Naive thymus-derived CD4-positive, alpha-beta T cell (primary cell): Measurements from ENCODE around the gene CNTNAP4. TPM values are rescaled to one million over a fixed set of nuclear protein-coding genes. Genes with fewer than 3 reads are reported as not detected.

Source experiments
- ATAC-seq: fragments of 150-1000 bp; cut with Tn5 transposase; 2 replicates; pipeline ENCODE4 v1.10.0; 2021; ENCODE audit warnings: mild to moderate bottlenecking, moderate library complexity
- CTCF ChIA-PET: fragments of 350-600 bp; sonication (Branson Sonifier 250); formaldehyde crosslinking; loops from one replicate; lab custom pipeline; 2021; ENCODE audit warnings: antibody characterized with exemption; lab: Charles Lee
- POLR2A ChIA-PET: fragments of 350-600 bp; sonication (Branson Sonifier 250); formaldehyde crosslinking; loops from one replicate; lab custom pipeline; 2021; ENCODE audit warnings: antibody characterized with exemption, inconsistent platforms; lab: Charles Lee
- DNase-seq, 9 donors: peaks; one replicate each; pipeline versions ENCODE4 v3.0.0 to v3.0.0-alpha.2; 2020 to 2022; ENCODE audit warnings: mixed read lengths in 1 of 9
- H3K27ac ChIP-seq: one replicate; pipeline ENCODE4 v1.7.0; 2013; ENCODE audit warnings: mild to moderate bottlenecking, low read depth, low read length, moderate library complexity
- H3K27me3 ChIP-seq, 2 donors: one replicate each; pipeline ENCODE4 v1.7.0; 2013; ENCODE audit warnings: low read length in 2 of 2, mild to moderate bottlenecking in 2 of 2, moderate library complexity in 2 of 2; ENCODE audit not compliant: control insufficient read depth in 2 of 2, insufficient read depth in 2 of 2
- H3K36me3 ChIP-seq, 3 experiments: 1 replicate in 2 of 3; 2 replicates in 1 of 3; pipeline ENCODE4 v1.7.0; 2013; ENCODE audit warnings: low read length in 3 of 3, mild to moderate bottlenecking in 3 of 3, moderate library complexity in 1 of 3; ENCODE audit not compliant: insufficient read depth in 3 of 3, control insufficient read depth in 2 of 3
- H3K4me1 ChIP-seq, 2 donors: one replicate each; pipeline ENCODE4 v1.7.0; 2013; ENCODE audit warnings: low read length in 2 of 2, mild to moderate bottlenecking in 2 of 2, moderate library complexity in 1 of 2; ENCODE audit not compliant: control insufficient read depth in 2 of 2, insufficient read depth in 2 of 2
- H3K4me3 ChIP-seq: 2 replicates; pipeline ENCODE4 v1.7.0; 2013; ENCODE audit warnings: mild to moderate bottlenecking, low read length
- H3K9me3 ChIP-seq, 3 experiments: 1 replicate in 2 of 3; 2 replicates in 1 of 3; pipeline ENCODE4 v1.7.0; 2013; ENCODE audit warnings: low read length in 3 of 3; ENCODE audit not compliant: control insufficient read depth in 2 of 3
- H3K27ac Mint-ChIP-seq, 9 donors: one replicate each; pipeline ENCODE4 v1.8.0; 2020 to 2022; ENCODE audit warnings: mixed read lengths in 9 of 9, mild to moderate bottlenecking in 8 of 9, moderate library complexity in 5 of 9, inconsistent platforms in 2 of 9
- H3K27me3 Mint-ChIP-seq, 5 donors: one replicate each; pipeline ENCODE4 v1.8.0; 2021 to 2022; ENCODE audit warnings: mixed read lengths in 5 of 5, mild to moderate bottlenecking in 1 of 5
- H3K36me3 Mint-ChIP-seq, 5 donors: one replicate each; pipeline ENCODE4 v1.8.0; 2020 to 2022; ENCODE audit warnings: mixed read lengths in 5 of 5, mild to moderate bottlenecking in 3 of 5, inconsistent platforms in 1 of 5
- H3K4me1 Mint-ChIP-seq, 7 donors: one replicate each; pipeline ENCODE4 v1.8.0; 2020 to 2022; ENCODE audit warnings: mixed read lengths in 7 of 7, mild to moderate bottlenecking in 3 of 7, inconsistent platforms in 1 of 7
- H3K4me3 Mint-ChIP-seq, 10 donors: one replicate each; pipeline ENCODE4 v1.8.0; 2020 to 2022; ENCODE audit warnings: mild to moderate bottlenecking in 10 of 10, mixed read lengths in 10 of 10, moderate library complexity in 6 of 10, inconsistent platforms in 2 of 10
- H3K9me3 Mint-ChIP-seq, 11 donors: one replicate each; pipeline ENCODE4 v1.8.0; 2020 to 2022; ENCODE audit warnings: mixed read lengths in 11 of 11, mild to moderate bottlenecking in 4 of 11, inconsistent platforms in 1 of 11, moderate library complexity in 1 of 11
- intact Hi-C, 2 donors: fragments of 100-400 bp; cut with micrococcal nuclease; formaldehyde crosslinking; loops; one replicate each; pipeline ENCODE4 v1.15.1; 2023
- polyA plus RNA-seq, 2 donors: library from polyadenylated mRNA; unstranded; fragments of 300-500 nt; fragmentation: Illumina TruSeq; gene quantifications; one replicate each; pipeline ENCODE4 v1.2.3, GENCODE V29; 2021
- total RNA-seq, 6 experiments: library from RNA in 5 of 6; stranded (reverse) in 5 of 6; gene quantifications; 1 replicate in 5 of 6; 2 replicates in 1 of 6; pipeline ENCODE4 v1.2.3 and lab custom pipeline; 2021 to 2026

Gene CNTNAP4
- total and polyA plus RNA-seq, 7 experiments from 2014 or later: not detected

- no peak overlapping the region for H3K4me3 ChIP-seq
- H3K27me3 ChIP-seq: no peaks in the 10 kb centered on the region
- intact Hi-C loops: no loop called here
- no peaks in the 10 kb centered on the region for H3K9me3 ChIP-seq
- Mint-ChIP-seq H3K4me3 (no peak overlapping the region), H3K4me1 (no peaks in the 10 kb centered on the region), H3K36me3 (no peaks in the 10 kb centered on the region), H3K27me3 (no peaks in the 10 kb centered on the region), H3K27ac (no peak overlapping the region), H3K9me3 (peaks cover 0 to 14% (median 0%) of the 10 kb centered on the region in 11 donors)
- ATAC-seq (no peak), DNase-seq (no peak)
- POLR2A ChIA-PET: no interaction called here
- CTCF ChIA-PET: no interaction called here
- H3K36me3 ChIP-seq: no peaks in the 10 kb centered on the region
- no peaks in the 10 kb centered on the region for H3K4me1 ChIP-seq
- H3K27ac ChIP-seq: no peak overlapping the region
These were observed 26.6 kb downstream of the CNTNAP4 start for GRCh38 chr16:76303637-76304314.

DNA sequence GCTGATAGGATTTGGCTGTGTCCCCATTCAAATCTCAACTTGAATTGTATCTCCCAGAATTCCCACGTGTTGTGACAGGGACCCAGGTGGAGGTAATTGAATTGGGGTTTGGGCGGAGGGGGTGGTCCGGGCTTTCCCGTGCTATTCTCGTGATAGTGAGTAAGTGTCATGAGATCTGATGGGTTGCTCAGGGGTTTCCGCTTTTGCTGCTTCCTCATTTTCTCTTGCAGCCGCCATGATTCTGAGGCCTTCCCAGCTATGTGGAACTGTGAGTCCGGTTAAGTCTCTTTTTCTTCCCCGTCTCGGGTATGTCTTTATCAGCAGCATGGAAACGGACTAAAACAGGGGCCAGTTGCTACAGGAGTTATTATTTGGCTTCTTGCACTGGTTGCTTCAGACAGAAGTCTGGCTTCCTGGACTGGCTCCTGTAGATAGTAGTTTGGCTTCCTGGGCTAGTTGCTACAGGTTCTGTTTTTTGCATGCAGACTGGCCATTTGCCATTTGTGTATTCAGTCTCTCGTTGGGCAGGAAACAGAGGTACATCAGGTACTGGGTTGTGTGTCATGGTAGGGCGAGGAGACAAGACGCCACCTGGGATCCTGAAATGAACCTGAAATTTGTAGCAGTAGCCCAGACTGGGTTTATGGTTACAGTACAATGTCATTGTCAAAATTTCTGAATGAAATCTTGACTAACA lies 32.6 kb downstream of the CNTNAP4 start:
- intact Hi-C loops: no loop called here
- no peaks in the 10 kb centered on the region for H3K4me1 ChIP-seq
- Mint-ChIP-seq H3K4me1 (no peaks in the 10 kb centered on the region), H3K27me3 (no peaks in the 10 kb centered on the region), H3K27ac (no peak overlapping the region), H3K36me3 (peaks cover 0 to 3% (median 0%) of the 10 kb centered on the region in 5 donors), H3K9me3 (peaks cover 0 to 8% (median 4%) of the 10 kb centered on the region in 11 donors), H3K4me3 (no peak overlapping the region)
- no peak for ATAC-seq
- H3K27ac ChIP-seq: no peak overlapping the region
- ChIA-PET POLR2A (no interaction called here), CTCF (no interaction called here)
- H3K4me3 ChIP-seq: no peak overlapping the region
- H3K9me3 ChIP-seq: no peaks in the 10 kb centered on the region
- H3K36me3 ChIP-seq: no peaks in the 10 kb centered on the region
- no peaks in the 10 kb centered on the region for H3K27me3 ChIP-seq
- no peak for DNase-seq

- no peak overlapping the region for H3K27ac Mint-ChIP-seq
- H3K9me3 Mint-ChIP-seq: peaks cover 0 to 8% (median 4%) of the 10 kb centered on the region in 11 donors
- Histone ChIP-seq H3K27ac (no peak overlapping the region), H3K4me3 (no peak overlapping the region), H3K4me1 (no peaks in the 10 kb centered on the region), H3K27me3 (no peaks in the 10 kb centered on the region), H3K9me3 (no peaks in the 10 kb centered on the region), H3K36me3 (no peaks in the 10 kb centered on the region)
- DNase-seq: no peak
- no peaks in the 10 kb centered on the region for H3K27me3 Mint-ChIP-seq
- no peaks in the 10 kb centered on the region for H3K4me1 Mint-ChIP-seq
- intact Hi-C loops: no loop called here
- ChIA-PET CTCF (no interaction called here), POLR2A (no interaction called here)
- no peak overlapping the region for H3K4me3 Mint-ChIP-seq
- peaks cover 0 to 3% (median 0%) of the 10 kb centered on the region in 5 donors for H3K36me3 Mint-ChIP-seq
- ATAC-seq: no peak
These were observed 34.1 kb downstream of the CNTNAP4 start for GRCh38 chr16:76311260-76311659.

DNA sequence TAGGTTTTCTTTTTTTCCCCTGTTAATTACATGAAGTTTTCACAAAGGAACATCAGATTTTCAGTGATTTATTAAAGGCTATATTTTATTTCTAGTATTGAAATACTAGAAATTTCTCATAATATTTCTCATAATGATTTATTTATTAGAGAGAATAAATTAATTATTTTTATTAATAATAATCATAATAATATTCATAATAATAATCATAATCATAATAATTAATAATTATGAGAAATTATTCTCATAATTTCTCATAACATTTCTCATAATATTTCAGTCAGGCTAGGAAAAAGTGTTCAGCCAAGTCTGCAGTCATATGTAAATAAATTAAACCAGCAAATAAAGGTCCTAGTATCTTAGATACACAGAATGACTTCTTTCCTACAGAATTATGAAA lies 41.4 kb downstream of the CNTNAP4 start:
- H3K27ac Mint-ChIP-seq: no peak overlapping the region
- Histone ChIP-seq H3K4me1 (no peaks in the 10 kb centered on the region), H3K27ac (no peak overlapping the region), H3K36me3 (no peaks in the 10 kb centered on the region), H3K4me3 (no peak overlapping the region), H3K9me3 (peaks cover 0 to 4% (median 0%) of the 10 kb centered on the region in 3 experiments), H3K27me3 (no peaks in the 10 kb centered on the region)
- H3K36me3 Mint-ChIP-seq: no peaks in the 10 kb centered on the region
- ATAC-seq (no peak), DNase-seq (no peak)
- intact Hi-C loops: no loop called here
- no peaks in the 10 kb centered on the region for H3K27me3 Mint-ChIP-seq
- H3K9me3 Mint-ChIP-seq: peaks cover 0 to 14% (median 2%) of the 10 kb centered on the region in 11 donors
- H3K4me1 Mint-ChIP-seq: no peaks in the 10 kb centered on the region
- POLR2A ChIA-PET: no interaction called here
- no peak overlapping the region for H3K4me3 Mint-ChIP-seq
- CTCF ChIA-PET: no interaction called here

- peaks cover 0 to 11% (median 2%) of the 10 kb centered on the region in 11 donors for H3K9me3 Mint-ChIP-seq
- CTCF ChIA-PET: no interaction called here
- no peak overlapping the region for H3K4me3 Mint-ChIP-seq
These were observed 51.9 kb downstream of the CNTNAP4 start for GRCh38 chr16:76329106-76329505.

DNA sequence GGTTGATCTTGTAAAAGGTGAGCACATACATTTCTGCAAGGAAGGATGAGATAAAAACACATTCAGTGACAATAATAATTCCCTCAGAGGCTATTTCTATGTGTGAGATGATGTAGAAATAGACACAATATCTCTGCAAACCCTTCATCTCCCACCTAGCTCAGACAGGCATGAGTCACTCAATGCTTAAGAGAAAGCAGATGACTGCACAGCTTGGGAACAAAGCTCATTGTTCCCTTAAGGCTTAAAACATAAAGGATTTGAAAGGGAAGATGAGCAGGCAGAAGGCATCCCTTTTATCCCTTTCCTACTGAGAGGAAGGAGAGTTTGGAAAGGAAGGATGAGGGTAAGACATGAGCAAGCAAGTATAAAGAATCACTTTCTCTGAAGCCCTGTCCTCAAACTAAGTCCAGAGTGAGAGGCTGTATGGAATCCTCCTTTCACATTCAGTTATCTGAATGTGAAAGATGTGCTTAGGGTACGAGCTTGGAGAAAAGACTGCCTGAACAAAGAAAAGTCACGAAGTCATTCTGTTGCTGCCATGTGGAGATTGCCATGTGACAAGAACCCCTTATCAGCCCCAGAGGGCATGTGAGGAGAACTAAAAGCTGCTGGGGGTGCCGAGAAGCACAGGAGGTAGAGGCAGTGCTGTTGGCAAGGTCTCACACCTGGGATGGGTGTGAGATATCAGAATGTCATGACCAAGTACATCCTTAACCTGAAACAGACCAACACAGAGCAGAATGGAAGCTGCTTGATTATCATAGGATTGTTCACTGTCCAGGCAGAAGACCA lies 58.2 kb downstream of the CNTNAP4 start:
- H3K4me3 Mint-ChIP-seq: no peak overlapping the region
- H3K36me3 Mint-ChIP-seq: peaks cover 0 to 5% (median 0%) of the 10 kb centered on the region in 5 donors
- ChIA-PET POLR2A (no interaction called here), CTCF (no interaction called here)
- no peaks in the 10 kb centered on the region for H3K4me1 ChIP-seq
- no peaks in the 10 kb centered on the region for H3K4me1 Mint-ChIP-seq
- no peaks in the 10 kb centered on the region for H3K27me3 ChIP-seq
- peaks cover 0 to 6% (median 0%) of the 10 kb centered on the region in 3 experiments for H3K9me3 ChIP-seq
- H3K27ac Mint-ChIP-seq: no peak overlapping the region
- ATAC-seq (no peak), DNase-seq (no peak)
- H3K4me3 ChIP-seq: no peak overlapping the region
- intact Hi-C loops: no loop called here
- no peaks in the 10 kb centered on the region for H3K36me3 ChIP-seq
- H3K27me3 Mint-ChIP-seq: no peaks in the 10 kb centered on the region
- H3K27ac ChIP-seq: no peak overlapping the region
- peaks cover 3 to 32% (median 14%) of the 10 kb centered on the region in 11 donors for H3K9me3 Mint-ChIP-seq

More at GRCh38 chr16:76329106-76329505, 51.9 kb downstream of the CNTNAP4 start:
- H3K27me3 Mint-ChIP-seq: no peaks in the 10 kb centered on the region
- intact Hi-C loops: no loop called here
- POLR2A ChIA-PET: no interaction called here
- H3K4me1 ChIP-seq: no peaks in the 10 kb centered on the region
- no peak overlapping the region for H3K4me3 ChIP-seq
- no peaks in the 10 kb centered on the region for H3K36me3 ChIP-seq
- DNase-seq (no peak), ATAC-seq (no peak)
- peaks cover 0 to 5% (median 0%) of the 10 kb centered on the region in 3 experiments for H3K9me3 ChIP-seq
- H3K4me1 Mint-ChIP-seq: no peaks in the 10 kb centered on the region
- no peak overlapping the region for H3K27ac Mint-ChIP-seq
- no peak overlapping the region for H3K27ac ChIP-seq
- H3K36me3 Mint-ChIP-seq: no peaks in the 10 kb centered on the region
- H3K27me3 ChIP-seq: no peaks in the 10 kb centered on the region
